ENCODE measurements around the gene RALGAPA2. TPM values are rescaled to one million over a fixed set of nuclear protein-coding genes. Genes with fewer than 3 reads are reported as not detected.

The RALGAPA2 gene
- total RNA-seq, 2 experiments from 2014 or later, result 15.9 to 16.6 TPM

DNA sequence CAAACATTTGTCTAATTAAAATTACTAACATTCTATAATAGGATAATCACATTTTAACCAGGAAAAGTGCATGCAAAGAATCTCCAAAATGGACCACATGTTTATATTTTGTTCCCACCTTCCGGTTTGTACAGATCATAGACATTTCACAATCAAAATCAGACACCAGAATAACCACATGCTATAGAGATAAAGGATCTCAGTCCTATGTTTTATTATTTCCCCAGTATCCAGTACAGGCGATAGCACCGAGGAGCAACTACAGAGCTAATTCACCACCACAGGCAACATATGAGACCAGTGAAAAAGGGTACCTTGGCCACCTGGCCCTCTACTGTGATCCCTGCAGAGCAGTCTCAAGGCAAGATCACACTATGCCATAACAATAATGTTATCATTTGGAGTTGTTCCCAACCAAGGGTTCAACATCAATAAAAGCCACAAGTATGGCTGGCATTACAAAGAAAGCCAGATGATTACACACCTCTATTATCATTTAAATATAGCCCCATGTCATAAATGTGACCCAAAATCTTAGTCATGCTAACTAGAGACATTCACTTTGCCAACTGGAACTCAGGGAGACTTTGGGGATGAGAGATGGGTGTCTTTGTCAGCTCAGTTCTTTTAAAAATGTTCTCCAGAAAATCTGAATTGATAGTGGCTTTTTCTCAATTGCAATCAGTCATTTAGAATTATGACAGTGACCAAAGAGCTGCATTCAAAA lies 46.7 kb downstream of the RALGAPA2 start:
- H3K36me3 Mint-ChIP-seq, result no peaks in the 10 kb centered on the region
- H3K27me3 Mint-ChIP-seq, result no peaks in the 10 kb centered on the region
- CTCF ChIA-PET, result interaction anchor here (1.1 to 2.7 kb wide), 3 partner anchors 10 to 162 kb away, joined by 3 to 23 read pairs (median 3); no protein-coding TSS in a partner anchor
- intact Hi-C loops (cut with micrococcal nuclease), result loop anchor here (1.0 kb wide), 1 partner anchor 160 kb away; no protein-coding TSS in a partner anchor
- POLR2A ChIA-PET, result no interaction called here
- no peak for DNase-seq
- H3K9me3 Mint-ChIP-seq, result no peaks in the 10 kb centered on the region
- H3K27ac Mint-ChIP-seq, result no peak overlapping the region
- H3K4me1 Mint-ChIP-seq (ENCODE audit: low read depth), result peaks cover 6% of the 10 kb centered on the region
- H3K4me3 Mint-ChIP-seq, result no peak overlapping the region

- no peaks in the 10 kb centered on the region for H3K27me3 Mint-ChIP-seq
- H3K4me1 Mint-ChIP-seq (ENCODE audit: low read depth), result peaks cover 6% of the 10 kb centered on the region
- DNase-seq, result no peak
- ChIA-PET POLR2A (no interaction called here), CTCF (interaction anchor here (1.1 to 2.7 kb wide), 3 partner anchors 9 to 162 kb away, joined by 3 to 23 read pairs (median 3); no protein-coding TSS in a partner anchor)
- intact Hi-C loops (cut with micrococcal nuclease), result loop anchor here (1.0 kb wide), 1 partner anchor 160 kb away; no protein-coding TSS in a partner anchor
- no peak overlapping the region for H3K27ac Mint-ChIP-seq
- no peak overlapping the region for H3K4me3 Mint-ChIP-seq
- H3K9me3 Mint-ChIP-seq, result no peaks in the 10 kb centered on the region
- no peaks in the 10 kb centered on the region for H3K36me3 Mint-ChIP-seq
Measured at GRCh38 chr20:20664795-20665589, 47.5 kb downstream of the RALGAPA2 start.

- no peaks in the 10 kb centered on the region for H3K27me3 Mint-ChIP-seq
- H3K36me3 Mint-ChIP-seq, result no peaks in the 10 kb centered on the region
- H3K27ac Mint-ChIP-seq, result no peak overlapping the region
- no peaks in the 10 kb centered on the region for H3K9me3 Mint-ChIP-seq
- intact Hi-C loops (cut with micrococcal nuclease), result no loop called here
- DNase-seq, result no peak
- H3K4me3 Mint-ChIP-seq, result no peak overlapping the region
- CTCF ChIA-PET, result interaction anchor here (1.5 kb wide), 2 partner anchors 9 to 161 kb away, joined by 3 to 10 read pairs; no protein-coding TSS in a partner anchor
- POLR2A ChIA-PET, result no interaction called here
- H3K4me1 Mint-ChIP-seq (ENCODE audit: low read depth), result peaks cover 6% of the 10 kb centered on the region
Measured at GRCh38 chr20:20663841-20664240, 48.6 kb downstream of the RALGAPA2 start.

GRCh38 chr20:20658871-20659431 lies 53.5 kb downstream of the RALGAPA2 start:
- no peaks in the 10 kb centered on the region for H3K27me3 Mint-ChIP-seq
- peaks cover 4% of the 10 kb centered on the region for H3K36me3 Mint-ChIP-seq
- intact Hi-C loops (cut with micrococcal nuclease), result no loop called here
- ChIA-PET POLR2A (interaction anchor here (0.7 kb wide), 1 partner anchor 54 kb away, joined by 3 read pairs; the partner anchor contains the start of gene RALGAPA2), CTCF (interaction anchor here (2.2 kb wide), 1 partner anchor 165 kb away, joined by 8 read pairs; no protein-coding TSS in a partner anchor)
- no peaks in the 10 kb centered on the region for H3K9me3 Mint-ChIP-seq
- no peak overlapping the region for H3K27ac Mint-ChIP-seq
- no peak overlapping the region for H3K4me3 Mint-ChIP-seq
- H3K4me1 Mint-ChIP-seq (ENCODE audit: low read depth), result no peaks in the 10 kb centered on the region
- DNase-seq, result no peak

GRCh38 chr20:20658123-20658522 lies 54.3 kb downstream of the RALGAPA2 start:
- Mint-ChIP-seq H3K27me3 (no peaks in the 10 kb centered on the region), H3K27ac (no peak overlapping the region), H3K9me3 (no peaks in the 10 kb centered on the region), H3K4me1 (ENCODE audit: low read depth) (no peaks in the 10 kb centered on the region), H3K36me3 (peaks cover 5% of the 10 kb centered on the region), H3K4me3 (no peak overlapping the region)
- CTCF ChIA-PET, result interaction anchor here (2.2 kb wide), 1 partner anchor 166 kb away, joined by 8 read pairs; no protein-coding TSS in a partner anchor
- intact Hi-C loops (cut with micrococcal nuclease), result no loop called here
- no peak for DNase-seq
- POLR2A ChIA-PET, result no interaction called here

- intact Hi-C loops (cut with micrococcal nuclease), result no loop called here
- Mint-ChIP-seq H3K4me1 (ENCODE audit: low read depth) (no peaks in the 10 kb centered on the region), H3K36me3 (peaks cover 8% of the 10 kb centered on the region), H3K27ac (no peak overlapping the region), H3K9me3 (no peaks in the 10 kb centered on the region), H3K4me3 (no peak overlapping the region), H3K27me3 (no peaks in the 10 kb centered on the region)
- CTCF ChIA-PET, result interaction anchor here (0.9 to 1.3 kb wide), 3 partner anchors 9 to 203 kb away, joined by 3 to 4 read pairs (median 3); no protein-coding TSS in a partner anchor
- DNase-seq, result no peak
- POLR2A ChIA-PET, result no interaction called here
Measured at GRCh38 chr20:20657092-20657491, 55.4 kb downstream of the RALGAPA2 start.

GRCh38 chr20:20655883-20656282 lies 56.6 kb downstream of the RALGAPA2 start:
- Mint-ChIP-seq H3K36me3 (peaks cover 8% of the 10 kb centered on the region), H3K9me3 (no peaks in the 10 kb centered on the region), H3K27ac (no peak overlapping the region), H3K27me3 (no peaks in the 10 kb centered on the region), H3K4me1 (ENCODE audit: low read depth) (no peaks in the 10 kb centered on the region), H3K4me3 (no peak overlapping the region)
- intact Hi-C loops (cut with micrococcal nuclease), result no loop called here
- ChIA-PET POLR2A (no interaction called here), CTCF (interaction anchor here (0.9 to 1.3 kb wide), 2 partner anchors 10 to 203 kb away, joined by 3 read pairs; no protein-coding TSS in a partner anchor)
- no peak for DNase-seq

- Mint-ChIP-seq H3K4me1 (ENCODE audit: low read depth) (no peaks in the 10 kb centered on the region), H3K4me3 (no peak overlapping the region), H3K9me3 (no peaks in the 10 kb centered on the region), H3K27me3 (no peaks in the 10 kb centered on the region), H3K27ac (no peak overlapping the region), H3K36me3 (peaks cover 3% of the 10 kb centered on the region)
- POLR2A ChIA-PET, result no interaction called here
- intact Hi-C loops (cut with micrococcal nuclease), result no loop called here
- CTCF ChIA-PET, result no interaction called here
- DNase-seq, result no peak
Measured at GRCh38 chr20:20649945-20650344, 62.5 kb downstream of the RALGAPA2 start.

GRCh38 chr20:20643927-20644326 lies 68.5 kb downstream of the RALGAPA2 start:
- H3K9me3 Mint-ChIP-seq, result no peaks in the 10 kb centered on the region
- POLR2A ChIA-PET, result no interaction called here
- H3K4me3 Mint-ChIP-seq, result no peak overlapping the region
- H3K27ac Mint-ChIP-seq, result no peak overlapping the region
- DNase-seq, result no peak
- no peaks in the 10 kb centered on the region for H3K27me3 Mint-ChIP-seq
- intact Hi-C loops (cut with micrococcal nuclease), result no loop called here
- peaks cover 15% of the 10 kb centered on the region for H3K36me3 Mint-ChIP-seq
- no peaks in the 10 kb centered on the region for H3K4me1 Mint-ChIP-seq (ENCODE audit: low read depth)
- CTCF ChIA-PET, result no interaction called here

- intact Hi-C loops (cut with micrococcal nuclease), result no loop called here
- H3K4me3 Mint-ChIP-seq, result no peak overlapping the region
- no peak for DNase-seq
- H3K27ac Mint-ChIP-seq, result no peak overlapping the region
- H3K4me1 Mint-ChIP-seq (ENCODE audit: low read depth), result no peaks in the 10 kb centered on the region
- CTCF ChIA-PET, result no interaction called here
- H3K27me3 Mint-ChIP-seq, result no peaks in the 10 kb centered on the region
- H3K36me3 Mint-ChIP-seq, result peaks cover 21% of the 10 kb centered on the region
- POLR2A ChIA-PET, result no interaction called here
- no peaks in the 10 kb centered on the region for H3K9me3 Mint-ChIP-seq
Measured at GRCh38 chr20:20641783-20642182, 70.7 kb downstream of the RALGAPA2 start.

DNA sequence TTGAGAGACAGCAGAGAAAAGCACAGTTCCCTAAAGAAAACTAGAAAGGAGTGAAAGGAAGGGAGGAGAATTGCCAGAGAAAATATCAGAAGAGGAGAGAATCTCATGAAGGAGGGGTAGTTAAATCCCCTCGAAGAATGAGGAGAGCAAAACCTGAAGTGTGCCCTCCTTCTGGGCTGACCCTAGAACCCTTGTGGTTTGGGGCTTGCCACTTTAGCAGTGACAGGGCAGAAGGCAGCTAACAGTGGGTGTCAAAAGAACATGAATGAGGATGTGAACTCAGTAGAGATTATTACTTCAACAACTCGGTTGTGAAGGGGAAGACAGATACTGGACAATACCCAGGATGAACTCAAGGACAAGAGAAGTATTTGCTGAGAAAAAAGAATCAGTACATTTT lies 73.6 kb downstream of the RALGAPA2 start:
- Mint-ChIP-seq H3K4me1 (ENCODE audit: low read depth) (no peaks in the 10 kb centered on the region), H3K36me3 (peaks cover 29% of the 10 kb centered on the region), H3K27ac (no peak overlapping the region), H3K9me3 (no peaks in the 10 kb centered on the region), H3K4me3 (no peak overlapping the region), H3K27me3 (no peaks in the 10 kb centered on the region)
- ChIA-PET CTCF (no interaction called here), POLR2A (no interaction called here)
- DNase-seq, result no peak
- intact Hi-C loops (cut with micrococcal nuclease), result no loop called here

- Mint-ChIP-seq H3K4me3 (no peak overlapping the region), H3K36me3 (peaks cover 29% of the 10 kb centered on the region), H3K9me3 (no peaks in the 10 kb centered on the region), H3K27ac (no peak overlapping the region), H3K27me3 (no peaks in the 10 kb centered on the region), H3K4me1 (ENCODE audit: low read depth) (no peaks in the 10 kb centered on the region)
- ChIA-PET POLR2A (no interaction called here), CTCF (no interaction called here)
- DNase-seq, result no peak
- intact Hi-C loops (cut with micrococcal nuclease), result no loop called here
Measured at GRCh38 chr20:20637998-20638725, 74.3 kb downstream of the RALGAPA2 start.
